Upper lobe of left lung (tissue), 6 donors: Measurements from ENCODE around the gene SDK1. TPM values are rescaled to one million over a fixed set of nuclear protein-coding genes. Genes with fewer than 3 reads are reported as not detected.
A peak's percentile ranks its signal among the peaks of the same experiment; 100 is the strongest.

Experiments
- ATAC-seq, 2 donors: fragments of 200-7000 bp; cut with Tn5 transposase; one replicate each; pipeline ENCODE4 v1.9.1; 2022; ENCODE audit warnings: mild to moderate bottlenecking in 2 of 2, moderate library complexity in 2 of 2; ENCODE audit not compliant: low FRiP score in 2 of 2
- DNase-seq, 2 donors: peaks; one replicate each; pipeline ENCODE4 v3.0.0-alpha.2; 2019 to 2020
- H3K27ac ChIP-seq, 4 donors: fragments of 200-600 bp; sonication (generic); one replicate each; pipeline ENCODE4 v1.5.1; 2016 to 2019
- H3K27me3 ChIP-seq, 4 donors: fragments of 200-600 bp; sonication (generic); one replicate each; pipeline ENCODE4 v1.5.1; 2017 to 2019
- H3K36me3 ChIP-seq, 4 donors: fragments of 200-600 bp; sonication (generic); one replicate each; pipeline ENCODE4 v1.5.1; 2016 to 2019
- H3K4me1 ChIP-seq, 4 donors: fragments of 200-600 bp; sonication (generic); one replicate each; pipeline ENCODE4 v1.5.1; 2018 to 2019
- H3K4me3 ChIP-seq, 4 donors: fragments of 200-600 bp; sonication (generic); one replicate each; pipeline ENCODE4 v1.5.1; 2017 to 2019; ENCODE audit warnings: mild to moderate bottlenecking in 2 of 4, moderate library complexity in 1 of 4
- H3K9me3 ChIP-seq, 4 donors: fragments of 200-600 bp; sonication (generic); one replicate each; pipeline ENCODE4 v1.5.1; 2018 to 2019
- CTCF ChIP-seq, 6 experiments: fragments of 450-650 bp in 4 of 6; fragments of 200-600 bp in 2 of 6; sonication (generic) in 2 of 6; IDR thresholded peaks; one replicate each; pipeline ENCODE4 v1.5.1; 2016 to 2019; ENCODE audit warnings: antibody characterized with exemption in 6 of 6
- EP300 ChIP-seq, 4 donors: sonication (generic); formaldehyde crosslinking; IDR thresholded peaks; one replicate each; pipeline ENCODE4 v1.5.1; 2017; ENCODE audit warnings: antibody characterized with exemption in 4 of 4, control low read depth in 2 of 4
- POLR2A ChIP-seq, 4 donors: fragments of 450-650 bp; IDR thresholded peaks; one replicate each; pipeline ENCODE4 v1.5.1; 2016 to 2017; ENCODE audit warnings: antibody characterized with exemption in 4 of 4, mild to moderate bottlenecking in 2 of 4
- POLR2AphosphoS5 ChIP-seq, 2 donors: sonication (generic); formaldehyde crosslinking; IDR thresholded peaks; one replicate each; pipeline ENCODE4 v1.5.1; 2017; ENCODE audit warnings: antibody characterized with exemption in 2 of 2
- WGBS, 2 donors: methylation state at CpG; one replicate each; pipeline ENCODE4 v1.1.5; 2017 to 2018; 5-methylcytosine and 5-hydroxymethylcytosine counted together
- total RNA-seq, 6 donors: library from RNA; depleted of rRNA in 4 of 6; stranded (reverse); fragments of >200 nt in 4 of 6; gene quantifications; one replicate each; pipeline versions ENCODE4 v1.1.0 to v1.2.1, GENCODE V29; 2016 to 2021
- donor health status: DM: no; HTN: no; CAD: no; lungs with moderate emphysema.
- donor health status: DM: no; HTN: yes; CAD: no; lungs with severe emphysema.

SDK1 gene
- total RNA-seq, 6 donors from 2014 or later: 9.3 to 90.1 (median 11.8) TPM

- Histone ChIP-seq H3K27me3 (no peaks in the 10 kb centered on the region), H3K27ac (no peak overlapping the region), H3K4me3 (no peak overlapping the region), H3K36me3 (no peaks in the 10 kb centered on the region), H3K9me3 (no peaks in the 10 kb centered on the region), H3K4me1 (peaks cover 0 to 5% (median 0%) of the 10 kb centered on the region in 4 donors)
- WGBS, 2 donors: 52 to 77% methylated on average over 14 of the region's 14 CpGs
- TF ChIP-seq CTCF (IDR thresholded peaks at IDR 0.05) (no peak), EP300 (IDR thresholded peaks at IDR 0.05) (no peak), POLR2AphosphoS5 (IDR thresholded peaks at IDR 0.05) (no peak), POLR2A (IDR thresholded peaks at IDR 0.05) (no peak)
- no peak for ATAC-seq
- no peak for DNase-seq
Measured at GRCh38 chr7:3879355-3880075, 578.5 kb downstream of the SDK1 start.

DNA sequence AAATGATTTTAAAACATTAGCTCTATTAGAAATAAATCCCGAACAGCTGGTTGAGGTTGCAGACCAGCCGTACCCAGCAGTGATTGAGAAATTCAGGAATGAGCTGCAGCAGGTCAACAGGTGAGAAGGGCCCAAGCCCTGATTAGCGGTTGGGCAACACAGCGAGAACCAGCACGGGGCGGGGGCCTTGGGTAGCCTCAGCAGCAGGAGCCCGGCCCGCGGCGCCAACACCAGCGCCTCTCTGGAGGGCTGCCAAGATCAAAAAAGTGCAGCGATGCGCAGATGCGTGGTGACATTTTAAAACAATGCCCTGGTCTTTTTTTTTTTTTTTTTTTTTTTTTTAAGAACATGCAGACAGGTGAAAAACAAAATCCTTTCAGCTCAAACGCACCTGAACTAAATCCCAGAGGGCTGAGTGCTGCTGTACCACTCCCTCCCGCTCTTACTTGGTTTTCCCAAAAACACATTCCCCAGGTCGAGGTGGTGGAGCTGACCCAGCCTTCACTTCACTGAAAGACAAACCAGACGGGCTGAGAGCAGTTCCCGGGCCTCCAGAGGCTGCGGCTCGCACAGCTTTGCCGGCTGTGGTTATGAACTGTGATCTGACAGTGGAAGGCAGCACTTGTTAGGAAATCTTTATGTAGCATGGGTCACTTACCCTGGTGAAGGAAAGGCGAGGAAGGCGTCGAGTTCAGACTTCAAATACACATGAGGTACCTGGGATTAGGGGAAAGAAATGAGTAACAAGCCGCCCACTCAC, 579.4 kb downstream of the SDK1 start:
- TF ChIP-seq POLR2A (IDR thresholded peaks at IDR 0.05) (no peak), EP300 (IDR thresholded peaks at IDR 0.05) (no peak)

DNA sequence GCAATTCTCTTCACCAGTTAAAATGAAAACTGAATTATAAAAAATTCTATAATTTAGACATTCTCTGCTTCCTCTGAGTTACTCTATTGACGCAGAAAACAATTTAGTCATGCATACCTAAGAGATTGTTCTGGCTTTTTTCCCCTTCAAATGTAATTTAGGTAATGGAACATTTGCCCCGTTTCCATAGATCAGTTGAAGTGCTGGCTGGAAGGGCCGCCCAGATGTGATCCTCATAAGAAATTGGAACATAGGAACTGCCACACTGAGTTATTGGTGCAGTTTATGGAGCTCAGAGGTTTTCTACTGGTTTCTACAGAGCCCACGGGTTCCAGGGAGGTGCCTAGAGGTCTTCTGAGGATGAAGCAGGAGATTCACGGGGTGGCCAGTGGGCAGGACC, 581.7 kb downstream of the SDK1 start:
- Histone ChIP-seq H3K4me3 (no peak overlapping the region), H3K36me3 (no peaks in the 10 kb centered on the region), H3K9me3 (no peaks in the 10 kb centered on the region), H3K4me1 (peaks cover 0 to 5% (median 0%) of the 10 kb centered on the region in 4 donors), H3K27me3 (no peaks in the 10 kb centered on the region), H3K27ac (no peak overlapping the region)
- WGBS, 2 donors: 87 to 90% methylated on average over 5 of the region's 5 CpGs
- peak in 1 of 2 donors; percentile 28 for ATAC-seq
- no peak for DNase-seq
- TF ChIP-seq CTCF (IDR thresholded peaks at IDR 0.05): no peak
- no peak for TF ChIP-seq EP300 (IDR thresholded peaks at IDR 0.05)
- TF ChIP-seq POLR2A (IDR thresholded peaks at IDR 0.05): no peak

More for the DNA sequence above, 579.4 kb downstream of the SDK1 start:
- H3K27ac ChIP-seq: no peak overlapping the region
- H3K4me3 ChIP-seq: no peak overlapping the region
- no peaks in the 10 kb centered on the region for H3K9me3 ChIP-seq
- ATAC-seq: no peak
- peak; percentile 39 to 66 for DNase-seq
- H3K36me3 ChIP-seq: no peaks in the 10 kb centered on the region
- WGBS, 2 donors: 73 to 75% methylated on average over 26 of the region's 26 CpGs
- no peaks in the 10 kb centered on the region for H3K27me3 ChIP-seq
- H3K4me1 ChIP-seq: peaks cover 0 to 5% (median 0%) of the 10 kb centered on the region in 4 donors

- Histone ChIP-seq H3K27ac (no peak overlapping the region), H3K36me3 (no peaks in the 10 kb centered on the region), H3K4me3 (no peak overlapping the region), H3K9me3 (no peaks in the 10 kb centered on the region), H3K27me3 (no peaks in the 10 kb centered on the region), H3K4me1 (peaks cover 0 to 5% (median 0%) of the 10 kb centered on the region in 4 donors)
- TF ChIP-seq POLR2A (IDR thresholded peaks at IDR 0.05) (no peak), EP300 (IDR thresholded peaks at IDR 0.05) (no peak), POLR2AphosphoS5 (IDR thresholded peaks at IDR 0.05) (no peak), CTCF (IDR thresholded peaks at IDR 0.05) (no peak)
- ATAC-seq: no peak
- WGBS, 2 donors: 97% methylated on average over 6 of the region's 6 CpGs
- DNase-seq: no peak
Measured at GRCh38 chr7:3884543-3884942, 583.5 kb downstream of the SDK1 start.

DNA sequence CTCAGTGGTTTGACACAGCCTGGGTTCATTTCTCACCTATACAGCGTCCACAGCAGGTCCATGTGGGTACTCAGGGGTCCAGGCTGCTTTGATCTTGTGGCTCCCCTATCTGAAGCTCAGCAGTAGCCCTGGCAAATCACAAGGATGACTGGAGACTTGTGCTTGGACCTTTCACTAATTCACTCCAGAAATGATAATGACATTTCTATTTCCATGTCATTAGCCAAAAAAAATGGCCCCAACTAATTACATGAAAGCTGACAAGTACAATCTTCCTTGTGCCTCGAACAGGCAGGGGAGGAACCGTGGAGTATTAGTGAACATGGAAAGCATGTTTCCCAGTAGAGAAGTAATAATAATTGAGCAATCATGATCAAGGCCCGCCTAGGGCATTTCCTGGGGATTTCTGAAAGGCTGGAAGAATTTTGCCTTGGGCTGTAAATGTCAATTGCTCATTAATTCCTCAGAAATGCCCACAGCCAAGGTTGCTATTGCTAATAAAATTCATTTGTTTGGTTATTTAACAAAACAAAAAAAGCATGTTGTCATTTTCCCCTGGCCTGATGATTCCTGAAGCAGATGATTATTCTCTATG, 586.1 kb downstream of the SDK1 start:
- no peaks in the 10 kb centered on the region for H3K9me3 ChIP-seq
- ATAC-seq (peak in 1 of 2 donors; percentile 58), DNase-seq (no peak)
- H3K4me3 ChIP-seq: no peak overlapping the region
- no peaks in the 10 kb centered on the region for H3K36me3 ChIP-seq
- no peak overlapping the region for H3K27ac ChIP-seq
- TF ChIP-seq EP300 (IDR thresholded peaks at IDR 0.05) (no peak), CTCF (IDR thresholded peaks at IDR 0.05) (no peak)
- no peaks in the 10 kb centered on the region for H3K27me3 ChIP-seq
- H3K4me1 ChIP-seq: no peaks in the 10 kb centered on the region
- WGBS, 2 donors: 70 to 71% methylated on average over 4 of the region's 4 CpGs
